ENCODE data around the gene ASCL1. TPM values are rescaled to one million over a fixed set of nuclear protein-coding genes. Genes with fewer than 3 reads are reported as not detected.
A peak's percentile ranks its signal among the peaks of the same experiment; 100 is the strongest.

Gene ASCL1
- polyA plus RNA-seq, 4 donors = 0.06 to 5.6 TPM; not detected in 2

DNA sequence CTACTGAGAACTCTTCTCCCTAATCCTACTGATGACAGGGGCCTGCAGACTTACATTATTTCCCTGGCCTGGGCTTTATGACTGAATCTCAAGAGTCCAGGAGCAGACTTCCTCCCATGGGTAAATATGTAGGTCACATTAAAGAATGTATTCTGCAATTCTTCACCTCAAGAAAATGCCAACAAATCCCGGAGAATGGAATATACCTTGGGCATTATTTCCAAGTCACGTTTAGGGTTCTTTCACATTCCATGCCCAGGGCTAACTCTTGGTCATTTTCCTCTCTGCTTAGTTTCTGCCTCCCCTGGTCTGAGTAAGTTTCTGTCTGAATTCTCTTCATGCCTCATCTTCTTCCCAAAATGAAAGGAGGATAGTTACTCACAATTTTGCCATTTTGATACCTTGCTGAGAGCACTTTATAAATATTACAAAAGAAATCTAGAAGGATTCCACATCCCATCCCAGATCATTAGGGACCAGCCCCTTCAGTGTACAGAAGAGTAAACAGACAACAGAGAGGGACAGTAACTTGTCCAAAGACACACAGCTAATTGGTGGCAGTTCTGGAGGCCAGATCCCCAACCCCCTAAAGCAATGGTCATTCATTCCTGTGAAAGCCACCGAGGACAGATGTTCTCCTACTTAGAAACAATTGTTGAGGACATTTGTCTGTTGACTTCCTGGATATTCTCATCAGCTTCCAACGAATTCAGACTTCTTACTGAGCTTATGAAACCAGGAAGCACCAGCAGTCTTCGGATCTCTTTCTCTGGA is 41.0 kb upstream of the ASCL1 start:
- H3K36me3 ChIP-seq (ENCODE audit: control insufficient read depth in 3 of 3, insufficient read depth in 2 of 3, low read depth in 1 of 3, low read length in 3 of 3) = no peaks in the 10 kb centered on the region
- no peaks in the 10 kb centered on the region for H3K9me3 ChIP-seq (ENCODE audit: control insufficient read depth in 2 of 2, insufficient read depth in 1 of 2, low read depth in 1 of 2, low read length in 1 of 2)
- H3K27ac ChIP-seq (ENCODE audit: low read depth in 1 of 3, low read length in 2 of 3) = peak overlapping the region in 1 of 3 donors; percentile 79
- peaks cover 0 to 31% (median 0%) of the 10 kb centered on the region in 3 donors for H3K4me1 ChIP-seq (ENCODE audit: control insufficient read depth in 3 of 3, insufficient read depth in 2 of 3, low read depth in 1 of 3, low read length in 2 of 3)
- H3K27me3 ChIP-seq (ENCODE audit: control insufficient read depth in 3 of 3, insufficient read depth in 3 of 3, low read length in 3 of 3) = peaks cover 0 to 5% (median 0%) of the 10 kb centered on the region in 3 donors
- H3K4me3 ChIP-seq (ENCODE audit: low read depth in 1 of 3, low read length in 3 of 3) = peak overlapping the region in 1 of 3 donors; percentile 46
- DNase-seq (peak in 1 of 2 donors; percentile 26), FAIRE-seq (no peak)
- 51 to 59% (median 53%) methylated on average over 5 of the region's 5 CpGs for WGBS, 3 donors

DNA sequence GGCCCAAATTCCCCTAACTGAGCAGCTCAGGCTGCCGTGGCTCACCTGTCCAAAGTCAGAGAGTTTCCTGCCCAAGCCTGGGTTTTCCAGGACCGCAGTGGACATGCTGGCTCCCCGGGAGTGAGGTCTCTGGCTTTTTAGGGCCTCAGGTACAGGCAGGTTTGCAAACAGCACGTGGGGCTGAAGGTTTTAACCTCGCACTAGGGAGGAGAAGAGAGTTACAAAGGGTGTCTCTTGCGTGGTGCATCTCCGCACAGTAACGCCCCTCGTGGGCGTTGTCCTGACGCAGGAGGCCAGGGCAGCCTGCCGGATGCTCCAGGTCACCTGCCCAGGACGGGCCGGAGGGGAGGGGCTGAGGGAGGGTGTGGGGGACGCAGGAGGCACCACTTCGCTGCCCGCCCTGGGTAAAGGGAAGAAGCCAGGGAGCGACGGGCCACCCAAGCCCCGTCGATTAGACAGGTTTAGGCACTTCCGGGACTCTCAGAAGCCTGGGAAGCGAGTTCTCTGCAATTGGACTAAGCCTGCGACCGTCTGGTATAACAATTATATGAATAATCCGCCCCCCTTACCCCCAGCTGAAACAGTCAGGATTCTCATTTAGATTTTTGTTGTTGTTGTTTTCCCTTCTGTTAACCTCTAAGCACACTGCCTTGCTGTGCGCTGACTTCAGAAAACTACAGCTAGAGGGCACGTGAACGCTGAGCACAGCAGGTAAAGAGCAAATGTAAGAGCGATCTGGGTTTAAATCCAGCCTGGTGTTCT is 40.3 kb upstream of the ASCL1 start, which contains the start of gene PAH:
Gene PAH, minus strand, starts transcription at position 219 of the 762 bp plus-strand sequence. Its CDS starts 114 bp downstream, at position 105.
- Histone ChIP-seq H3K9me3 (ENCODE audit: control insufficient read depth in 2 of 2, insufficient read depth in 1 of 2, low read depth in 1 of 2, low read length in 1 of 2) (no peaks in the 10 kb centered on the region), H3K4me3 (ENCODE audit: low read depth in 1 of 3, low read length in 3 of 3) (peak within 1 kb of the TSS in 1 of 3 donors; percentile 46), H3K27ac (ENCODE audit: low read depth in 1 of 3, low read length in 2 of 3) (peak within 1 kb of the TSS in 1 of 3 donors; percentile 79), H3K27me3 (ENCODE audit: control insufficient read depth in 3 of 3, insufficient read depth in 3 of 3, low read length in 3 of 3) (peaks cover 0 to 5% (median 0%) of the 10 kb centered on the region in 3 donors), H3K36me3 (ENCODE audit: control insufficient read depth in 3 of 3, insufficient read depth in 2 of 3, low read depth in 1 of 3, low read length in 3 of 3) (no peaks in the 10 kb centered on the region), H3K4me1 (ENCODE audit: control insufficient read depth in 3 of 3, insufficient read depth in 2 of 3, low read depth in 1 of 3, low read length in 2 of 3) (peaks cover 0 to 31% (median 0%) of the 10 kb centered on the region in 3 donors)
- DNase-seq (peak; percentile 20 to 92), FAIRE-seq (no peak)
- WGBS, 3 donors = 10 to 13% (median 13%) methylated on average over 28 to 30 of the region's 30 CpGs

DNA sequence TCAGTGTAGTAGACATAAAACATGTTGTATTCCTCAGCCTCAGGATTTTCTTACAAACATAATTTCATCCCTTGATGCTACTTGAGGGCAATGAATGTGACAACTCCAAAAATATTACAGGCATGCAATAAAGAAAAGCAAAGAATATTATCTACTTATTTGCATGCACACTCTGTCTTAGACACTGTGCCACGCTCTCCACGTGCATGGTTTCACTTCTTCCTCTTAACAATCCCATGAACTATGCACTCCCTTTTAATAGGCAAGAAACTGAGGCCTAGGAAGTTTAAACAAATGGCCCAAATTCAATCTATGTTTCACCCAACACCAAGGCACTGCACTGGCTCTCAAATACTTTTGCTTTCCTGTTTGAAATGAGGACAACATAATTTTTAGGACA is 38.6 kb upstream of the ASCL1 start:
- FAIRE-seq = no peak
- H3K36me3 ChIP-seq (ENCODE audit: control insufficient read depth in 3 of 3, insufficient read depth in 2 of 3, low read depth in 1 of 3, low read length in 3 of 3) = no peaks in the 10 kb centered on the region
- no peaks in the 10 kb centered on the region for H3K9me3 ChIP-seq (ENCODE audit: control insufficient read depth in 2 of 2, insufficient read depth in 1 of 2, low read depth in 1 of 2, low read length in 1 of 2)
- peaks cover 0 to 5% (median 0%) of the 10 kb centered on the region in 3 donors for H3K27me3 ChIP-seq (ENCODE audit: control insufficient read depth in 3 of 3, insufficient read depth in 3 of 3, low read length in 3 of 3)
- DNase-seq = peak in 1 of 2 donors; percentile 46
- H3K4me1 ChIP-seq (ENCODE audit: control insufficient read depth in 3 of 3, insufficient read depth in 2 of 3, low read depth in 1 of 3, low read length in 2 of 3) = peaks cover 0 to 31% (median 0%) of the 10 kb centered on the region in 3 donors
- WGBS, 3 donors = 32 to 51% (median 39%) methylated on average over 2 of the region's 2 CpGs
- H3K27ac ChIP-seq (ENCODE audit: low read depth in 1 of 3, low read length in 2 of 3) = peak overlapping the region in 1 of 3 donors; percentile 79
- H3K4me3 ChIP-seq (ENCODE audit: low read depth in 1 of 3, low read length in 3 of 3) = no peak overlapping the region

DNA sequence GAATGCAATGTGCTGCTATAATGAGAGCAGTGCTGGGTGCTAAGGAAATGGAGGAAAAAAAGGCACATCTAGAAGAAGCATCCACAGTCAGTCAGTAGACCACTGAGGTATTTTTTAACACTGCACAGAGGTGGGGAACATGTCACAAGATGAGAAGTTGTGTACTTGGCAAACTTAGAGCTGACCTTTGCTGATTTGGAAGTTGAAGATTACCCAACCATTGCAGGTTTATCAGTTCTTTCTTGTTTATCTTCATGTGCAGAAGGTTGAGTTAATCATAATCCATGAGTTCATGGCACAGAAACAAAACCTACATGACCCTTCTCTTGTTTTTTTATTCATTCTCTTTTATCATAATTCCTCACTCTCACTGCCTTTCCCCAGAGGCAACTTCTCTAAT is 37.2 kb upstream of the ASCL1 start:
- Histone ChIP-seq H3K4me1 (ENCODE audit: control insufficient read depth in 3 of 3, insufficient read depth in 2 of 3, low read depth in 1 of 3, low read length in 2 of 3) (peaks cover 0 to 31% (median 0%) of the 10 kb centered on the region in 3 donors), H3K36me3 (ENCODE audit: control insufficient read depth in 3 of 3, insufficient read depth in 2 of 3, low read depth in 1 of 3, low read length in 3 of 3) (no peaks in the 10 kb centered on the region), H3K27me3 (ENCODE audit: control insufficient read depth in 3 of 3, insufficient read depth in 3 of 3, low read length in 3 of 3) (peaks cover 0 to 5% (median 0%) of the 10 kb centered on the region in 3 donors), H3K27ac (ENCODE audit: low read depth in 1 of 3, low read length in 2 of 3) (peak overlapping the region in 1 of 3 donors; percentile 41), H3K4me3 (ENCODE audit: low read depth in 1 of 3, low read length in 3 of 3) (no peak overlapping the region), H3K9me3 (ENCODE audit: control insufficient read depth in 2 of 2, insufficient read depth in 1 of 2, low read depth in 1 of 2, low read length in 1 of 2) (no peaks in the 10 kb centered on the region)
- no peak for FAIRE-seq
- DNase-seq = peak in 1 of 2 donors; percentile 67

DNA sequence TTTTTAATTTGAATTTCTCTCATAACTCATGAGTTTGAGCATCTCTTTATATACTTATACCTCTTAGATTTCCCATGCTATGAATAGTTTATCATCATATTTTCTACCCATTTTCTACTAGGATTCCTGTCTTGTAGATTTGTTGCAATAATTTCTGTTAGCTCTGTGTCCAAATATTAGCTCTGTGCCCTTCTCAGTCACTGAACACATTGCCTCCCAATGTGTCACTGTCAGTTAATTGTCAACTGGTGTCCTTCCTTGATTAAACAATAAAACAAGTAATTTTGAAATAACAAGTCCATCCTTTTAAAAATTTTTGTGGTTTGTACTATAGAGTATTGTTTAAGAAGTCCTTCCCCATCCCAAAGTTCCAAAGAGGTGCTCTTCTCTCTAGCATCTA is 36.2 kb upstream of the ASCL1 start:
- FAIRE-seq (no peak), DNase-seq (no peak)
- Histone ChIP-seq H3K4me3 (ENCODE audit: low read depth in 1 of 3, low read length in 3 of 3) (no peak overlapping the region), H3K4me1 (ENCODE audit: control insufficient read depth in 3 of 3, insufficient read depth in 2 of 3, low read depth in 1 of 3, low read length in 2 of 3) (peaks cover 0 to 31% (median 0%) of the 10 kb centered on the region in 3 donors), H3K9me3 (ENCODE audit: control insufficient read depth in 2 of 2, insufficient read depth in 1 of 2, low read depth in 1 of 2, low read length in 1 of 2) (no peaks in the 10 kb centered on the region), H3K27me3 (ENCODE audit: control insufficient read depth in 3 of 3, insufficient read depth in 3 of 3, low read length in 3 of 3) (peaks cover 0 to 5% (median 0%) of the 10 kb centered on the region in 3 donors), H3K27ac (ENCODE audit: low read depth in 1 of 3, low read length in 2 of 3) (peak overlapping the region in 1 of 3 donors; percentile 41), H3K36me3 (ENCODE audit: control insufficient read depth in 3 of 3, insufficient read depth in 2 of 3, low read depth in 1 of 3, low read length in 3 of 3) (no peaks in the 10 kb centered on the region)

DNA sequence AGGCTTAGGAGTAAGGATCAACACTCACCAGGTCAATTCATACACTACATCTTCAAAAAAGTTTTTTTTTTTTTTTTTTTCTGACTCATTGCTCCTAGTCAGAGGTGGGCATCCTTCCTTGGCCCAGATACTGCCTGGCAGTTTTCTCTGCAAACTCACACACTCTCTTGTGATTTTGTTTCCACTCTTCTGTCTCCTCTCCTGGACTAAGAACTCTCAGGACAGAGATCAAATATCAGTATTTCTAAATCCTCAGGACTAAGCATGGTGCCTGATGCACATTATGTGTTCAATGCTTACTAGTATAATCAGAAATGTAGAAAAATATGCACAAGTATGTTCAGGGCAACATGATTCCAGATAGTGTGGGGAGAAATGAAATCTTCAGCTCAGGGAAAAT is 30.3 kb upstream of the ASCL1 start:
- H3K36me3 ChIP-seq (ENCODE audit: control insufficient read depth in 3 of 3, insufficient read depth in 2 of 3, low read depth in 1 of 3, low read length in 3 of 3) = no peaks in the 10 kb centered on the region
- DNase-seq = no peak
- peaks cover 0 to 2% (median 0%) of the 10 kb centered on the region in 3 donors for H3K27me3 ChIP-seq (ENCODE audit: control insufficient read depth in 3 of 3, insufficient read depth in 3 of 3, low read length in 3 of 3)
- H3K9me3 ChIP-seq (ENCODE audit: control insufficient read depth in 2 of 2, insufficient read depth in 1 of 2, low read depth in 1 of 2, low read length in 1 of 2) = no peaks in the 10 kb centered on the region
- H3K4me1 ChIP-seq (ENCODE audit: control insufficient read depth in 3 of 3, insufficient read depth in 2 of 3, low read depth in 1 of 3, low read length in 2 of 3) = no peaks in the 10 kb centered on the region
- H3K27ac ChIP-seq (ENCODE audit: low read depth in 1 of 3, low read length in 2 of 3) = no peak overlapping the region
- no peak overlapping the region for H3K4me3 ChIP-seq (ENCODE audit: low read depth in 1 of 3, low read length in 3 of 3)
- FAIRE-seq = no peak

DNA sequence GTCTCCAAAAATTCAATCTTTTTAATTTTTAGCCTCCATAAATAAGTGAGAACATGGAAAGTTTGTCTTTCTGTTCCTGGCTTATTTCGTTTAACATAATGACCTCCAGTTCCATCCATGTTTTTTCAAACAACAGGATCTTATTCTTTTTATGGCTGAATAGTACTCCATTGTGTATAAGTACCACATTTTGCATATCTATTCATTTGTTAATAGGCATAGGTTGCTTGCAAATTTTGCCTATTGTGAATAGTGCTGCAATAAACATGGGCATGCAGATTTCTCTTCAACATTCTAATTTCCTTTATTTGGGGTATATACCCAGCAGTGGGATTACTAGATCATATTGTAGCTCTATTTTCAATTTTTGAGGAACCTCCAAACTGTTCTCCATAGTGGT is 24.3 kb upstream of the ASCL1 start:
- Histone ChIP-seq H3K36me3 (ENCODE audit: control insufficient read depth in 3 of 3, insufficient read depth in 2 of 3, low read depth in 1 of 3, low read length in 3 of 3) (no peaks in the 10 kb centered on the region), H3K9me3 (ENCODE audit: control insufficient read depth in 2 of 2, insufficient read depth in 1 of 2, low read depth in 1 of 2, low read length in 1 of 2) (peaks cover 0 to 3% of the 10 kb centered on the region in 2 donors), H3K27ac (ENCODE audit: low read depth in 1 of 3, low read length in 2 of 3) (no peak overlapping the region), H3K4me1 (ENCODE audit: control insufficient read depth in 3 of 3, insufficient read depth in 2 of 3, low read depth in 1 of 3, low read length in 2 of 3) (no peaks in the 10 kb centered on the region), H3K4me3 (ENCODE audit: low read depth in 1 of 3, low read length in 3 of 3) (no peak overlapping the region), H3K27me3 (ENCODE audit: control insufficient read depth in 3 of 3, insufficient read depth in 3 of 3, low read length in 3 of 3) (peaks cover 0 to 4% (median 0%) of the 10 kb centered on the region in 3 donors)
- DNase-seq (no peak), FAIRE-seq (no peak)
- 53 to 61% (median 56%) methylated on average over 1 of the region's 1 CpG for WGBS, 3 donors

- WGBS, 3 donors = 45 to 61% (median 49%) methylated on average over 2 of the region's 2 CpGs
- no peak overlapping the region for H3K4me3 ChIP-seq (ENCODE audit: low read depth in 1 of 3, low read length in 3 of 3)
- H3K9me3 ChIP-seq (ENCODE audit: control insufficient read depth in 2 of 2, insufficient read depth in 1 of 2, low read depth in 1 of 2, low read length in 1 of 2) = peaks cover 0 to 10% of the 10 kb centered on the region in 2 donors
- peaks cover 0 to 2% (median 0%) of the 10 kb centered on the region in 3 donors for H3K27me3 ChIP-seq (ENCODE audit: control insufficient read depth in 3 of 3, insufficient read depth in 3 of 3, low read length in 3 of 3)
- FAIRE-seq (no peak), DNase-seq (no peak)
- no peak overlapping the region for H3K27ac ChIP-seq (ENCODE audit: low read depth in 1 of 3, low read length in 2 of 3)
- H3K36me3 ChIP-seq (ENCODE audit: control insufficient read depth in 3 of 3, insufficient read depth in 2 of 3, low read depth in 1 of 3, low read length in 3 of 3) = no peaks in the 10 kb centered on the region
- no peaks in the 10 kb centered on the region for H3K4me1 ChIP-seq (ENCODE audit: control insufficient read depth in 3 of 3, insufficient read depth in 2 of 3, low read depth in 1 of 3, low read length in 2 of 3)
These were observed 18.4 kb upstream of the ASCL1 start for GRCh38 chr12:102939059-102939458.

All from small intestine (tissue), 7 donors.